SU-DHL-6 (cell line): ENCODE data around the gene RARA.

Experiments used
- EZH2phosphoT487 ChIP-seq: fragments of 200-600 bp; sonication (generic), shearing (Covaris generic); conservative IDR thresholded peaks from 2 replicates; pipeline ENCODE4 v1.6.1; 2018; ENCODE audit warnings: mild to moderate bottlenecking, antibody characterized with exemption, low read length, moderate library complexity, mixed read lengths
- TF ChIP-seq, protein P1 (sequence below): fragments of 200-600 bp; sonication (generic); IDR thresholded peaks from one replicate; pipeline ENCODE4 v1.5.1; 2017; ENCODE audit warnings: antibody characterized with exemption, mild to moderate bottlenecking, low read length, moderate library complexity; ENCODE audit not compliant: insufficient read depth, poor library complexity, severe bottlenecking

DNA sequence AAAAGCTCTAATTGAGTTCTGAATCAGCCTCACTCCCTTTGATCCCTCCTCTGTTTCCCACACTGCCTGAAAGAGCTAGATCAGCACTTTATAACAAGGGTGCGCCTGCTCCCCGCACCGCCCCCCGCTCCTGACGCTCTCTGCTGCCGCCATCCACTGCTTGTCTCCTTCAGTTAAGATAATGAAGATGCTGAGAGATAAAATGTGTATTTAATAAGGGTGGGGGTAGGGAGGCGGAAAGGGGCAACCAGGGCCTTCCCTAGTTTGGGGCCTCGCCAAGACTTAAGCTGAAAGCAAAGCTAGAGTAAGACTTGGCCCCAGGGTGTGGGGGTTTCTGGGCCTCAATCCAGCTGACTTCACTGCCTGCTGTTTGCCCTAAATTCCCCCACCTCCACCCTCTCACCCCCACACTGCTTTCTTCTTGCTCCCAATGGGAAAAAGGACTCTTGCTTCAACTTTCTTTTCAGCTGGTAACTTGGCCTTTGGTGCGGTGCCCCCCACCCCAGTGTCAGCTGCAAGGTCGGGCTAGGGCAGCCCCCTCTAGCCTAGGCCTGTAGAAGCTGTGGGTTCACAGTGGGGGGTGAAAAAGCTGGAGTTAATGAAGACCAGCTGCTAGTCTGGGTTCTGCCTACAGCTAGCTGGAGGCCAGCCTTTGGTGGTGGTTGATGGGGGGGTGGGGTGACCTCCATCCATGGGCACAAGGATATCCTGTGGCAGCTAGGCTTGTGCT is 1.8 kb upstream of the RARA start:
- TF ChIP-seq, protein P1, sequence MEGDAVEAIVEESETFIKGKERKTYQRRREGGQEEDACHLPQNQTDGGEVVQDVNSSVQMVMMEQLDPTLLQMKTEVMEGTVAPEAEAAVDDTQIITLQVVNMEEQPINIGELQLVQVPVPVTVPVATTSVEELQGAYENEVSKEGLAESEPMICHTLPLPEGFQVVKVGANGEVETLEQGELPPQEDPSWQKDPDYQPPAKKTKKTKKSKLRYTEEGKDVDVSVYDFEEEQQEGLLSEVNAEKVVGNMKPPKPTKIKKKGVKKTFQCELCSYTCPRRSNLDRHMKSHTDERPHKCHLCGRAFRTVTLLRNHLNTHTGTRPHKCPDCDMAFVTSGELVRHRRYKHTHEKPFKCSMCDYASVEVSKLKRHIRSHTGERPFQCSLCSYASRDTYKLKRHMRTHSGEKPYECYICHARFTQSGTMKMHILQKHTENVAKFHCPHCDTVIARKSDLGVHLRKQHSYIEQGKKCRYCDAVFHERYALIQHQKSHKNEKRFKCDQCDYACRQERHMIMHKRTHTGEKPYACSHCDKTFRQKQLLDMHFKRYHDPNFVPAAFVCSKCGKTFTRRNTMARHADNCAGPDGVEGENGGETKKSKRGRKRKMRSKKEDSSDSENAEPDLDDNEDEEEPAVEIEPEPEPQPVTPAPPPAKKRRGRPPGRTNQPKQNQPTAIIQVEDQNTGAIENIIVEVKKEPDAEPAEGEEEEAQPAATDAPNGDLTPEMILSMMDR, result no peak
- TF ChIP-seq EZH2phosphoT487, result no peak
